Neutrophil (primary cell): ENCODE results near the gene NEMF.
A peak's percentile ranks its signal among the peaks of the same experiment; 100 is the strongest.
"Not testable (repeated sequence)": the region's sequence is repeated elsewhere in the genome, so short reads cannot be mapped to it uniquely, and the experiment has no call there.

Source experiments
- H3K27ac ChIP-seq: fragments of 200-600 bp; sonication (generic); 2 replicates; pipeline ENCODE4 v1.5.1; 2016; ENCODE audit warnings: mild to moderate bottlenecking, moderate library complexity
- H3K27me3 ChIP-seq: fragments of 200-600 bp; sonication (generic); 2 replicates; pipeline ENCODE4 v1.6.0; 2016; ENCODE audit warnings: mild to moderate bottlenecking
- H3K36me3 ChIP-seq: fragments of 200-600 bp; sonication (generic); 2 replicates; pipeline ENCODE4 v1.5.1; 2017
- H3K4me1 ChIP-seq, 2 experiments: fragments of 200-600 bp in 1 of 2; sonication (generic) in 1 of 2; 1 replicate in 1 of 2; 2 replicates in 1 of 2; pipeline versions ENCODE4 v1.5.1 to v1.6.1; 2013 to 2016; ENCODE audit warnings: low read depth in 1 of 2, low read length in 1 of 2, mild to moderate bottlenecking in 1 of 2, moderate library complexity in 1 of 2; ENCODE audit not compliant: control insufficient read depth in 1 of 2, insufficient read depth in 1 of 2
- H3K4me3 ChIP-seq, 2 experiments: fragments of 200-600 bp in 1 of 2; sonication (generic) in 1 of 2; 1 replicate in 1 of 2; 2 replicates in 1 of 2; pipeline ENCODE4 v1.5.1; 2013 to 2016; ENCODE audit warnings: low read depth in 1 of 2, low read length in 1 of 2, mild to moderate bottlenecking in 1 of 2, moderate library complexity in 1 of 2
- H3K9me3 ChIP-seq: fragments of 200-600 bp; sonication (generic); 2 replicates; pipeline ENCODE4 v1.5.1; 2016
- CTCF ChIP-seq: fragments of 200-600 bp; sonication (generic); IDR thresholded peaks from 2 replicates; pipeline ENCODE4 v1.5.1; 2016; ENCODE audit warnings: antibody characterized with exemption

NEMF gene

GRCh38 chr14:49767270-49767570 lies 85.4 kb downstream of the NEMF start:
- peak overlapping the region; percentile 78 to 88 for H3K4me3 ChIP-seq
- no peak for TF ChIP-seq CTCF

DNA sequence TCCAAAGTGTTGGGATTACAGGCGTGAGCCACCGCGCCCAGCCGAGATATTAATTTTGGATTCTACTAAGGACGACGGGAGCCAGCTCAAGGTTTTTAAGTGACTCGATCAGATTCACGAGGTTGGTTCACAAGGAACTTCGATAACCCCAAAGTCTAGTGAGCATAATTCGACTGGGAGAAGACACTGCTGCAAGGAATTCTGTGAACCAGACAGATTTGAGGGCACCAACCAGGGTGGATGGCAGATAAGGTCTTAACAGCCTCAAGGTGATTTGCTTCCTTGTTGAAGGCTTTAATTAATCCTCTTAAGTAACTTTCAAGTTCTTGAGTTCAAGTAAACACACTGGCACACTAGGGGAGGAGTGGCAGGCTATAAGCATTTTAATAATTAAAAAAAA lies 85.7 kb downstream of the NEMF start:
- no peaks in the 10 kb centered on the region for H3K9me3 ChIP-seq
- no peak for TF ChIP-seq CTCF
- H3K36me3 ChIP-seq: no peaks in the 10 kb centered on the region
- peak overlapping the region; percentile 98 for H3K27ac ChIP-seq
- peak overlapping the region; percentile 78 to 88 for H3K4me3 ChIP-seq
- H3K4me1 ChIP-seq: peaks cover 16 to 18% of the 10 kb centered on the region in 2 experiments
- no peaks in the 10 kb centered on the region for H3K27me3 ChIP-seq

More at GRCh38 chr14:49767270-49767570, 85.4 kb downstream of the NEMF start:
- peak overlapping the region; percentile 98 for H3K27ac ChIP-seq
- no peaks in the 10 kb centered on the region for H3K9me3 ChIP-seq
- peaks cover 16 to 18% of the 10 kb centered on the region in 2 experiments for H3K4me1 ChIP-seq
- no peaks in the 10 kb centered on the region for H3K36me3 ChIP-seq
- no peaks in the 10 kb centered on the region for H3K27me3 ChIP-seq

DNA sequence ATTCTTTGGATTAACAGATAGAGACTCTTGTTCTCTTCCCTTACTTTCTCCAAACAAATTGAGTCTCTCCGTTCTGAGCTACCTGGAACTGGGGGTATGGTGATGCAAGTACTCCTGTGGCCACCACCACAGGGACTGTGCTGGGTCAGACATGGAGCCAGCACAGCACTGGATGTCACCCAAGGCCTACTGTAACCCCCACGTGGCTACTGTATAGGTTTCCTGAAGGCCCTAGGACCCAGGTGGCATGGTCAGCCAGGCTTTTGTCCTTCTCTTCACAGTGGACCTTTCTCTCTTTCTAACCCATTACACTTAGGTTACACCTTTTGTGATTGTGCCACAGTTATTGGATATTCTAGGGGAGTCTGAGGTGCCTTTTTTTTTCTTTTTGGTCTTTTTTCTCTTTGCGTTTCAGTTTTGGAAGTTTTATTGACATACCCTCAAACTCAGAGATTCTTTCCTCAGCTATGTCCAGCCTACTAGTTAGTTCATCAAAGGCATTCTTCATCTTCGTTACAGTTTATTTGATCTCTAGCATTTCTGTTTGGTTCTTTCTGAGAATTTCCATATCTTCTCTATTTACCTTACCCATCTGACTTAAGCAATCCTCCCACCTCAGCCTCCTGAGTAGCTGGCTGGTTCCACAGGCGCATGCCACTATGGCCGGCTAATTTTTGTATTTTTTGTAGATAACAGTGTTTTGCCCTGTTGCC lies 90.6 kb downstream of the NEMF start:
- H3K9me3 ChIP-seq: no peaks in the 10 kb centered on the region
- peaks cover 2 to 4% of the 10 kb centered on the region in 2 experiments for H3K4me1 ChIP-seq
- no peak overlapping the region for H3K4me3 ChIP-seq
- no peaks in the 10 kb centered on the region for H3K36me3 ChIP-seq
- H3K27me3 ChIP-seq: no peaks in the 10 kb centered on the region
- H3K27ac ChIP-seq: no peak overlapping the region
- no peak for TF ChIP-seq CTCF

DNA sequence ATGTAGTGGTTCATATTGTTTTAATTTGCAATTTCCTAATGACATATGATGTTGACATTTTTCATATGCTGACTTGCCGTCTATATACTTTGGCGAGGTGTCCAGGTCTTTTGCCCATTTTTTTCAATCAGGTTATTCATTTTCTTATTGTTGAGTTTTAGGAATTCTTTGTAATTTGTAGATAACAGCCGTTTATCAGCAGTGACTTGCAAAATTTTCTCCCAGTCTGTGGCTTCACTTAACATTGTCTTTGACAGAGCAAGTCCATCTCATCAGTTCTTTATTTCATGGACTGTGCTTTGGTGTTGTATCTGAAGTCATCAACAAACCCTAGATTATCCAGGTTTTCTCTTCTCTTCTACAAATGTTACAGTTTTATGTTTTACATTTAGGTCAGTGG lies 97.2 kb downstream of the NEMF start:
- H3K4me3 ChIP-seq: no peak overlapping the region
- H3K4me1 ChIP-seq: no peaks in the 10 kb centered on the region
- H3K36me3 ChIP-seq: no peaks in the 10 kb centered on the region
- H3K27me3 ChIP-seq: no peaks in the 10 kb centered on the region
- H3K27ac ChIP-seq: no peak overlapping the region
- TF ChIP-seq CTCF: no peak
- H3K9me3 ChIP-seq: no peaks in the 10 kb centered on the region

DNA sequence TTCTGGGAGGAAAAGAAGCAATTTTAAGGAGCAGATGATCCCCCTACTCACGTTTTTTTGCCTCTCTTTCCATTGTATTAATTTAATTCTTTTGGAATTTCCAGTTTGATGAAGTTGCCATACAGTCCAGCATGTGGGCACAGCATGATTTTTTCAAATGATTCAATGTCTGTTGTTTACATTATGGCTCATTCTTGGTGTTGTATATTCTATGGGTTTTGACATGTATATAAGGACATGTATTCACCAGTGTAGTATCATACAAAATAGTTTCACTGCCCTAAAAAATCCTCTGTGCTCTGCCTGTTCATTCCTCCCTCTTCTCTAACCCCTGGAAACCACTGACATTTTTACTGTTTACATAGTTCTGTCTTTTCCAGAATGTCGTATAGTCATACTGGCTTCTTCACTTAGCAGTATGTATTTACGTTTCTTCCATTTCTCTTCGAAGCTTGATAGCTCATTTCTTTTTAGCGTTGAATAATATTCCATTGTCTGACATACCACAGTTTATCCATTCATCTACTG lies 98.0 kb downstream of the NEMF start:
- Histone ChIP-seq H3K36me3 (no peaks in the 10 kb centered on the region), H3K27ac (no peak overlapping the region), H3K4me1 (no peaks in the 10 kb centered on the region), H3K4me3 (no peak overlapping the region), H3K27me3 (no peaks in the 10 kb centered on the region), H3K9me3 (no peaks in the 10 kb centered on the region)
- no peak for TF ChIP-seq CTCF

DNA sequence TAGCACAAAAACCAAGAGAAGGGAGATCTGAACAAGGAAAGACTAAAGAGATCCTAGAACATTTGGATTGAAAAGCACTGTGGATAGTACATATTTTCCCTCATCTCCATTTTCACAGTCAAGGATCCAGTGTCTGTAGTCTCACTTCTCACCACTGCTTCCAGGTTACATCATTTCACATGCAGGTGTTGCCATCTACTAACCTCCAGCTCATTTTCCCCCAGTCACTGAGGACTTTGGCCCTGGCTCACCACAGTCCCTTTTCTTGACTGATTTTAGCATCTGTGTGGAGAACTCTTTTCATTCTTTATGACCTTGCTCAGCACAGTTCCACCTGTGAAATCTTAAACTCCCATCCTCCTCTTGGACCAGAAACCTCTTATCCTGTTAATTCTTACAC lies 106.1 kb downstream of the NEMF start:
- H3K27ac ChIP-seq, H3K4me3 ChIP-seq, H3K4me1 ChIP-seq, H3K27me3 ChIP-seq, H3K36me3 ChIP-seq, H3K9me3 ChIP-seq: not testable (repeated sequence)
